WTC11 (cell line): ENCODE measurements around the gene ACBD5. TPM values are rescaled to one million over a fixed set of nuclear protein-coding genes. Genes with fewer than 3 reads are reported as not detected.

Experiments
- ATAC-seq: fragments of 200-7000 bp; cut with Tn5 transposase; 2 replicates; pipeline ENCODE4 v1.10.0; 2021; ENCODE audit warnings: mild to moderate bottlenecking, moderate library complexity
- CTCF ChIA-PET: fragments of 300-600 bp; sonication (Branson Sonifier 250); formaldehyde crosslinking; loops from one replicate; lab custom pipeline; 2021; ENCODE audit warnings: antibody characterized with exemption; lab: Charles Lee
- POLR2A ChIA-PET: fragments of 350-600 bp; sonication (Branson Sonifier 250); formaldehyde crosslinking; loops from one replicate; lab custom pipeline; 2021; ENCODE audit warnings: antibody characterized with exemption; lab: Charles Lee
- DNase-seq: peaks from one replicate; pipeline ENCODE4 v3.0.0; 2021; ENCODE audit warnings: low spot score
- H3K27ac Mint-ChIP-seq: 2 replicates; pipeline ENCODE4 v1.8.0; 2021; ENCODE audit warnings: mixed read lengths
- H3K27me3 Mint-ChIP-seq: 2 replicates; pipeline ENCODE4 v1.8.0; 2021; ENCODE audit warnings: low read depth, mild to moderate bottlenecking, moderate library complexity, mixed read lengths
- H3K36me3 Mint-ChIP-seq: 2 replicates; pipeline ENCODE4 v1.8.0; 2021; ENCODE audit warnings: mixed read lengths
- H3K4me1 Mint-ChIP-seq: 2 replicates; pipeline ENCODE4 v1.8.0; 2022; ENCODE audit warnings: mixed read lengths
- H3K4me3 Mint-ChIP-seq: 2 replicates; pipeline ENCODE4 v1.8.0; 2021; ENCODE audit warnings: mild to moderate bottlenecking, moderate library complexity, mixed read lengths
- H3K9me3 Mint-ChIP-seq: 2 replicates; pipeline ENCODE4 v1.8.0; 2021; ENCODE audit warnings: mixed read lengths
- AFF4 ChIP-seq: sonication (generic); formaldehyde crosslinking; IDR thresholded peaks from 2 replicates; pipeline ENCODE4 v1.8.1; 2023; ENCODE audit warnings: mild to moderate bottlenecking, missing genetic modification reagents, borderline replicate concordance
- ARID4B ChIP-seq: sonication (generic); formaldehyde crosslinking; IDR thresholded peaks from 2 replicates; pipeline ENCODE4 v1.8.0; 2023; ENCODE audit warnings: missing genetic modification reagents, mild to moderate bottlenecking, borderline replicate concordance
- ATF2 ChIP-seq: sonication (generic); formaldehyde crosslinking; IDR thresholded peaks from 2 replicates; pipeline ENCODE4 v1.8.1; 2022; ENCODE audit warnings: low read depth, missing genetic modification reagents, borderline replicate concordance
- CBFB ChIP-seq: sonication (generic); formaldehyde crosslinking; IDR thresholded peaks from 2 replicates; pipeline ENCODE4 v1.8.1; 2022; ENCODE audit warnings: mild to moderate bottlenecking, low read depth, missing genetic modification reagents
- CDX4 ChIP-seq: fragments of 250-450 bp; sonication (Bioruptor Pico); IDR thresholded peaks from 2 replicates; pipeline ENCODE4 v1.9.0; 2021; ENCODE audit warnings: moderate library complexity, mild to moderate bottlenecking, inconsistent platforms, borderline replicate concordance
- CREB1 ChIP-seq: sonication (generic); formaldehyde crosslinking; IDR thresholded peaks from 2 replicates; pipeline ENCODE4 v1.8.0; 2023; ENCODE audit warnings: mild to moderate bottlenecking, missing genetic modification reagents
- CTCF ChIP-seq: fragments of 200-600 bp; IDR thresholded peaks from 2 replicates; pipeline ENCODE4 v1.8.0; 2022; ENCODE audit warnings: antibody characterized with exemption
- ESRRA ChIP-seq: sonication (generic); formaldehyde crosslinking; IDR thresholded peaks from 2 replicates; pipeline ENCODE4 v1.8.1; 2022; ENCODE audit warnings: mild to moderate bottlenecking, missing genetic modification reagents, borderline replicate concordance
- FOXP4 ChIP-seq: sonication (generic); formaldehyde crosslinking; IDR thresholded peaks from 2 replicates; pipeline ENCODE4 v1.8.0; 2022; ENCODE audit warnings: mild to moderate bottlenecking, missing genetic modification reagents
- GRHL2 ChIP-seq: fragments of 250-450 bp; sonication (Bioruptor Pico); IDR thresholded peaks from 2 replicates; pipeline ENCODE4 v1.8.0; 2022; ENCODE audit warnings: mild to moderate bottlenecking, moderate library complexity; ENCODE audit not compliant: insufficient replicate concordance, severe bottlenecking
- HMGXB4 ChIP-seq: sonication (generic); formaldehyde crosslinking; IDR thresholded peaks from 2 replicates; pipeline ENCODE4 v1.8.1; 2023; ENCODE audit warnings: mild to moderate bottlenecking, moderate library complexity, missing genetic modification reagents
- MAX ChIP-seq: sonication (generic); formaldehyde crosslinking; IDR thresholded peaks from 2 replicates; pipeline ENCODE4 v1.8.0; 2022; ENCODE audit warnings: mild to moderate bottlenecking, missing genetic modification reagents
- MXD4 ChIP-seq: fragments of 250-450 bp; sonication (Bioruptor Pico); IDR thresholded peaks from 2 replicates; pipeline ENCODE4 v1.8.0; 2021; ENCODE audit warnings: mild to moderate bottlenecking, moderate library complexity, borderline replicate concordance
- NFATC4 ChIP-seq: fragments of 250-450 bp; sonication (Bioruptor Pico); IDR thresholded peaks from 2 replicates; pipeline ENCODE4 v1.9.0; 2021; ENCODE audit warnings: mild to moderate bottlenecking
- NR1H2 ChIP-seq: sonication (generic); formaldehyde crosslinking; IDR thresholded peaks from 2 replicates; pipeline ENCODE4 v1.9.0; 2021; ENCODE audit warnings: mild to moderate bottlenecking, moderate library complexity, missing genetic modification reagents
- PRRX2 ChIP-seq: fragments of 250-450 bp; sonication (Bioruptor Pico); IDR thresholded peaks from 2 replicates; pipeline ENCODE4 v1.8.0; 2021; ENCODE audit warnings: mild to moderate bottlenecking
- ZNF121 ChIP-seq: sonication (generic); formaldehyde crosslinking; IDR thresholded peaks from 2 replicates; pipeline ENCODE4 v1.8.0; 2023; ENCODE audit warnings: missing genetic modification reagents
- ZNF416 ChIP-seq: fragments of 250-450 bp; sonication (Bioruptor Pico); IDR thresholded peaks from 2 replicates; pipeline ENCODE4 v1.9.0; 2021; ENCODE audit warnings: mild to moderate bottlenecking, inconsistent platforms
- total RNA-seq: library from RNA; stranded (reverse); gene quantifications from 3 replicates; pipeline ENCODE4 v1.2.3, GENCODE V29; 2021

ACBD5 gene
- total RNA-seq, 1 experiment from 2014 or later, result 18.1 TPM

GRCh38 chr10:27225011-27225590, 15.5 kb downstream of the ACBD5 start (continued):
- TF ChIP-seq CREB1 (CRISPR knock-in tag) (no peak), AFF4 (CRISPR knock-in tag) (no peak), FOXP4 (CRISPR knock-in tag) (no peak), NR1H2 (no peak), ATF2 (CRISPR knock-in tag) (no peak), NFATC4 (CRISPR knock-in tag) (no peak)

GRCh38 chr10:27223964-27224363, 16.6 kb downstream of the ACBD5 start:
- Mint-ChIP-seq H3K4me1 (no peaks in the 10 kb centered on the region), H3K4me3 (no peak overlapping the region), H3K27me3 (no peaks in the 10 kb centered on the region), H3K36me3 (peaks cover 13% of the 10 kb centered on the region), H3K27ac (no peak overlapping the region), H3K9me3 (no peaks in the 10 kb centered on the region)
- POLR2A ChIA-PET, result no interaction called here
- CTCF ChIA-PET, result interaction anchor here (0.6 to 1.2 kb wide), 12 partner anchors 11 to 224 kb away, joined by 3 to 5 read pairs (median 3); partner anchors contain the start of genes ACBD5 and YME1L1
- ATAC-seq (peak; percentile 72), DNase-seq (peak; percentile 28)
- TF ChIP-seq MAX (no peak), CTCF (peak; percentile 62; the same call in 1 of the 2 replicates), ZNF416 (CRISPR knock-in tag) (no peak), PRRX2 (CRISPR knock-in tag) (no peak), CBFB (CRISPR knock-in tag) (no peak), ESRRA (CRISPR knock-in tag) (no peak), GRHL2 (CRISPR knock-in tag) (no peak), MXD4 (CRISPR knock-in tag) (no peak), ZNF121 (CRISPR knock-in tag) (peak; percentile 99), CDX4 (CRISPR knock-in tag) (no peak), ARID4B (no peak), HMGXB4 (CRISPR knock-in tag) (no peak)
